Measurements from ENCODE around the gene IKZF3.
"Not testable (repeated sequence)": the region's sequence is repeated elsewhere in the genome, so short reads cannot be mapped to it uniquely, and the experiment has no call there.

The IKZF3 gene

DNA sequence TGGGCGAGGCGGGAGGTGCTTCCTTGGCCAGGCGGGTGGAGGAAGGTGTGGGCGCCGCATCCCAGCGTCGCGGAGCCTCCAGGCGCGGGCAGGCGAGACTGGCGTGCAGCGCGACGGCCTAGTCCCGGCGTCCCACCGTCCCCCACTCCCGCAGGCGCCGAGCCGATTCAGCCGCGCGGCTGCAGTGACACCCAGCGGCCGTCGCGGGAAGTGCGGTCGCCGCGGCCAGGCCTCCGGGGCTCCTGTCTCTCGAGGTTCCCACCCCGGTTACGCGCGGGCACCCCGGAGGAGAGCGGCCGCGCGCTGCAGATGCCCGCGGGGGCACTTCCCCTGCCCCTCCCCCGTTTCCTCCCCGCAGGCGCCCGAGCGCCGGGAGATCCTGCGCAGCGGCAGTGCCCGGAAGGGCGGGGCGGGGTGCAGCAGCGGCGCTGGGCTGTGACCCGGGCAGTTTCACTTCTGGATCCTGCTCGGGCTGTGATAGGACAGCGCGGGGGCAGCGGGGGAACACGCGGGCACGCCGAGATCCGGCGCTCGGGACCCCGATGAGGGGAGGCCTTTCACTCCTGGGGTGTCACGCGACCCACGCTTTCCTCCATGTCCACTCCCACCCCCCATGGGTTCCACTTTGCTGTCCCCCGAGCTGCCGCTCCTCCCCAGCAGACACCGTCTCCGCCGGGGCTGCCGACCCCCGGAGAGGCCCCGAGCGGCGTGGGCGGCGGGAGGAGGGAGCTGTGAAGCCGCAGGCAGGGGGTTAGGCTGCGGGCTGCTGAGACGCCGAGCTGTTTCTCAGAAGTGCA is 109.8 kb downstream of the IKZF3 start:
- peak; percentile 99 for DNase-seq

DNA sequence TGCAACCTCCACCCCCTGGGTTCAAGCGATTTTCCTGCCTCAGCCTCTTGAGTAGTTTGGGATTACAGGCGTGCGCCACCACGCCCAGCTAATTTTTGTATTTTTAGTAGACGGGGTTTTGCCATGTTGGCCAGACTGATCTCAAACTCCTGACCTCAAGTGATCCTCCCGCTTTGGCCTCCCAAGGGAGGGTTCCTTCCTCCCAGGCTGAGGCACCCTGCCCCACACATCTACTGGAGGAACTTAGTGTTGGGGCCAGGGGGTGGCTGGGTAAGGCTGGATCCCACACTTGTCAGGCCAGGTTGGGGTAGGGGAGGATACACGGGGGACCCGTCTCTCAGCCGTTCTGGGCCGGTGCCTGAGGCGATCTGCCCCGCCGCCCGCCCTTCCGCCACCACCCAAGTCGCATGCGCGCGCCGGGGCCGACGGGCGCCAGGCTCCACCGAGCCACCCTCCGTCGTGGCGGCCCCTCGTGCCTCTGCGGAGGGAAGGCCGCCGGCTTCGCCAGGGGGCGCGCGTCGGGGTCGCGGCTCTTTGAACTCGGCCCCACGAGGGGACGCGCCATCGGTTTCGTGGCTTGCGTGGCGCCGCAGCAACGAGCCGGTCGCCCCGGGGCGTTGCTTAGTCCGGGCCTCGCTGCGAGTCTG is 110.5 kb downstream of the IKZF3 start:
- peak; percentile 81 for DNase-seq

DNA sequence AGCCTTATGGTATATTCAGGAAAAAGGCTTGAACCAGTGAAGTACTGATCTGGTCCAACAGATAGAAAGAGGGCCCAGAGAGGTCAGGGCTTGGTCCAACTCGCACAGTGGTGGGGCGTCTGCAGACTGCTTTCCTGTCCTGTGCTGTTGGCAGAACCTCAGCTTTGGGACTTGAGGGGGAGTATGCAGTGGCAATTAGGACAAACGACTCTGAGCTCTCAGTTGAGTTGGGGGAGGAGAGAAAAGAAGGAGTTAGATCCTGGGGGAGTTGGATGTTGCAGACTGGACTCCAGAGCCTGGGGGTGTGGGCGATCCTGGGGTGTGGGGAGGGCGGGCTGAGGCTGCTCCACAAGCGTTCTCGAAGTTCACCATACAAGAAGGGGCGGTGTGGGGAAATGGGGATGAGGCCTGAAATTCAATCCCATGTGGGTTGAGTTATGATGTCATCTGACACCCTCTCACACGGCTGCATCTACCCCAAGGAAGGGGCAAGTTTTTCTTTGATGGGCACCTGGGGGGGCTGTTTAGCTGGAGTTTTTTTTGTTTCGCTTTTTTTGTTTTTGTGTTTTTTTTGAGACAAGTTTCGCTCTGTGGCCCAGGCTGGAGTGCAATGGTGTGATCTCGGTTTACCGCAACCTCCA is 111.8 kb downstream of the IKZF3 start:
- DNase-seq, result no peak

DNA sequence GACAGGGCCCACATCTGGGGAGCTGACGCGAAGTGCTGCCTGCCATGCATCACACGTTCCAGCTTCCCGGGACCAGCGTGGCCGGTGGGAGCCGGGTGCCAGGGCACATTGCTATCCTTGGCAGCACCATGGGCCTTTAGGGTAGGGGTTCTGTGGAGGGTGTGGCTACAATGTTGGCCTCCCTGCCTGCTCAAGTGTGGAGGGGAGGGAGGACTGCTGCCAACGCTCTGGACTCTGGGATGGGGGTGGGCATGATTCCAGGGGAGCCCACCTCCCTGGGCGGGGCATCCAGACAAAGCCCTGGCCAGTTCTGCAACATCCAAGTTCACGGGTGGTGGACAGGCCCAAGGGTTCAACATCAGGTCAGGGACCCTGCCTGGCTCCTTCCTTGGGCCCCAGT is 112.5 kb downstream of the IKZF3 start:
- peak; percentile 10 for DNase-seq

DNA sequence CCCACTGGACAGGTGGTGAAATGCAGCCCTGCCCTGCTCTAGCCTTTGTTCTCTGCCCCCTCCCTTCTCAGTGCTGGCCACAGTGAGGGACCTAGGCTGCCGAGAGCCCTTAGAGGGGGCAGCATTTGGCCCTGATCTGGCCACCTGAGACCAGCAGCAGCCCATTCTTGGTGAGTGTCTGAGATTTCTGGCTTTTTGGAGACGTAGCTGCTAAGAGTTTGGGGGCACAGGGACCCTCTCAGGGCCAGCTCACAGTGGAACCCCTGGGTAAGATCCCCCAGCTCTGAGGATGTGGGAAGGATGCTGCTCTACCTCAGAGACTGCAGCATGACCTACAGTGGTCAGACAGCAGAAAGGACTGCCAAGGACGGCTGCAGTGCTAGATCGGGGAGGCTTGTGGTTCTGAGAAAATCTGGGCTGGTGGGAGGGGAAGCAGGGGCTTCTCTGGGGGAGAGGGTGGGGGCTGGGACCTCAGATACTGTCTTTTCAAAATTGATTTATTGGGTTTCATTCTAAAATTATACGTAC is 113.0 kb downstream of the IKZF3 start:
- peak; percentile 10 for DNase-seq

DNA sequence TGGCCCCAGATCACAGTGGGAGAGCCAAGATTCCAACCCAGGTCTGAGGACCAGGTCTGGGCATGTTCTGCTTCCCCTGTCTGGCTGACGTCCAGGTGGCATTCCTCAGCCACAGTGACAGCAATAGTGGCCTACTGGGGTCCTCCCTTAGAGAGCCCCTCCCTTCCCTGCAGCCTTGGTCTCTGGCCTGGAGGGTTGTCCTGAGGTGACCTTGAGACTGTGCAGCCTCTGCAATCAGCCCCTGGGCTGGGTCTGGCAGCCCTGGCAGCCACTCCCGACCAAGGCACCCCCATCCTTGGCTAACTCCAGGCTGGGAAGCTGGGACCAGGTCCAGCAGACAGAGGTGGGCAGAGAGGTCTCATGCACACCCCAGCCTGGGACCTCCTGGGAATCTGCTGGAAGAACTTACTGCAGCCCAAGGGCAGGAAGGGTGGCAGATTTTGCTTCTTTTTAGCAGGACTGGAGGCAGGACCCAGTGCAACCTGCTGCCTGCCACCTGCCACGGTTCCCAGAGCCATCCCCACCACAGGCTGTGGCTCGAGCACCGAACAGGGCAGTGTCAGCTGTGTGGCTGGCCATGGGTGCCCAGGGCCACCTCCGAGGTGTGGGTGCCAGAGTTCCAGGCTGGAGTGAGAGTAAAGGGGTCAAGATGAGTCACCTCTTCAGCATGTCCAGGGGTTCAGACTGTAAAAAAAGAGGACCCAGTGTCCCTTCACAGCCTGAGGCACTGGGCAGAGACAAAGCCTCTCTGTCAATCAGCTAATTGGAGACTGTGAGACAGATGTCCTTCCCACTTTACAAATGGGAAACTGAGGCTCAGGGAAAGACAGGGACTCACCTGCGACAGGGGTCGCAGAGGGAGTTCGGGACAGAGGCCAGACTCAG is 113.7 kb downstream of the IKZF3 start:
- no peak for DNase-seq

DNA sequence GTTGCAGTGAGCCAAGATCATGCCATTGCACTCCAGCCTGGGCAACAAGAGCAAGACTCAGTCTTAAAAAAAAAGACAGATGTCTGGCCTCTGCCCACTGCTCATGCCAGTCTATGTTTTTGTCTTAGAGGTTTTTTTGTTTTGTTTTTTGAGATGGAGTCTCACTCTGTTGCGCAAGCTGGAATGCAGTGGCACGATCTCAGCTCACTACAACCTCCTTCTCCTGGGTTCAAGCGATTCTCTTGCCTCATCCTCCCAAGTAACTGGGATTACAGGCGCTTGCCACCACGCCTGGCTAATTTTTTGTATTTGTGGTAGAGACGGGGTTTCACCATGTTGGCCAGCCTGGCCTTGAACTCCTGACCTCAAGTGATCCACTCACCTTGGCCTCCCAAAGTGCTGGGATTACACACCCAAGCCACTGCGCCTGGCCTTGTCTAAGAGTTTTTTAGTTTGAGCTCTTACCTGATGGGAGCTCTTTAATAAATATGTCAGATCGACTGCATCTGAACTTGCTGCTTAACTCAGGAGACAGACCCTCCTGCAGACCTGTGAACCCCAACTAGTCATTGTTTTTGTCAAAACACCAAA is 115.6 kb downstream of the IKZF3 start:
- not testable (repeated sequence) for DNase-seq

DNA sequence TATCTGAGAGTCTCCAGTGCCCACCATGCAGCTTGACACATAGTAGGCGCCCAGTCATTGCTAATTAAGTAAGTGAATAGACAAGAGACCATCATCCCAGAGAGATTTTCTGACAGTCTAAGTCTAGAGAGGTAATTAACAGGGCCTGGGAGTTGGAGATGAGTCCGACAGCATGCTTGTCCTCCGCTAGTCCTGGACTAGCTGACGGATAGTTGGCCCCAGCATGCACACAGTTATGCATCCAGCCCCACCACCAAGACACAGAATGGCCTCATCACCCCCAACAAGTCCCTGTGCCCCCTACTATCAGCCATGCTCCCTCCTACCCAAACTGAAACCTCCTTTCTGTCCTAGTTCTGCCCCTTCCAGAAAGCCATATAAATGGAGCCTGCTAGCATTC is 116.4 kb downstream of the IKZF3 start:
- DNase-seq, result no peak

DNA sequence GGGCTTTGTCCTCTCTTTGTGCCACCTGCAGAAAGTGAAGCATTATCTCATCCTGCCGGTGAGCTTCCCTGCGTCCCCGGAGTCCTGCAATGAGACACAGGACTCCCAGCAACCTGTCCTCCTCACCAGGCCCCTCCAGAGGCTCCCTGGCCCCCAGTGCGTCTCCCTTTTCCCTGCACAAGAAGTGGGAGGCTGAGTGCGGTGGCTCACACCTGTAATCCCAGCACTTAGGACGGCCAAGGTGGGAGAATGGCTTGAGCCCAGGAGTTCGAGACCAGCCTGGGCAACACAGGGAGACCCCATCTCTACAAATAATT is 118.0 kb downstream of the IKZF3 start:
- no peak for DNase-seq

DNA sequence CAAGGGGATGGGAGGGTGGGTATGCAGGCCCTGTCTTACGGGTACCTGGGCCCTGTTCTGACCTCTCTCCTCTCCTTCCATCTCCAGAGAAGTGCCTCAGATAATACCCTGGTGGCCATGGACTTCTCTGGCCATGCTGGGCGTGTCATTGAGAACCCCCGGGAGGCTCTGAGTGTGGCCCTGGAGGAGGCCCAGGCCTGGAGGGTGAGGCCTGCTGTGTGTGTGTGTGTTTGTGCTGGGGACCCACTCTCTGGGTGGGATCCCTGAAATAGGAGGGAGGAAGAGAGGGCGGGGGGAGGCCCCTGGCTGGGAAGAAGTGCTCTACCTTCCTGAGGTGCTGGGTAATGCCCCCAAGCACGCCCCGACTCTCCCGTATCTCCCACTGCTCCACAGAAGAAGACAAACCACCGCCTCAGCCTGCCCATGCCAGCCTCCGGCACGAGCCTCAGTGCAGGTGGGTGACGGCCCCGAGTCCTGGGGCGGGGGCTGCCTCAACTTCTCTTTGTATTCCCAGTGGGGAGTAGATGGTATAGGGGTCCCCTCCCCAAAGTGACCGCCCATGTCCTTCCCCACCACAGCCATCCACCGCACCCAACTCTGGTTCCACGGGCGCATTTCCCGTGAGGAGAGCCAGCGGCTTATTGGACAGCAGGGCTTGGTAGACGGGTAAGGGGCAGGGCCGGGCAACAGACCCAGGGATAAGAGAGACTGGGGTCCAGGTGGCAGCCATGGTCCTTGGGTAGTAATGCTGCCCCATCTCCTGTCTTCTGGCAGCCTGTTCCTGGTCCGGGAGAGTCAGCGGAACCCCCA is 118.6 kb downstream of the IKZF3 start:
- no peak for DNase-seq

DNA sequence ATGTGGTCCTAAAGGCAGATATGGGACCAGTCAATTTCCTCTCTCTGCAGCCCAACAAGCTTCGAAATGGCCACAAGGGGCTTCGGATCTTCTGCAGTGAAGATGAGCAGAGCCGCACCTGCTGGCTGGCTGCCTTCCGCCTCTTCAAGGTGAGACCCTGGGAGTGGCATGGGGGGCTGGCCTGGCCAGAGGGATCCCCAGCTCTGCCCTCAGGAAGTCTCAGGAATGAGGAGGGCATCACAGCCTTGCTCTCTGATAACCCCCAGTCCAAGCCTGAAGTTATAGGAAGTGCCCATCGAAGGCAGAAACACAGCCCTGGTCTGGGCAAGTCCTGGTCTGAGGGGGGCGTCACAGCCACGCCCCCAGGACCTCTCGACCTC is 119.3 kb downstream of the IKZF3 start:
- DNase-seq, result no peak

DNA sequence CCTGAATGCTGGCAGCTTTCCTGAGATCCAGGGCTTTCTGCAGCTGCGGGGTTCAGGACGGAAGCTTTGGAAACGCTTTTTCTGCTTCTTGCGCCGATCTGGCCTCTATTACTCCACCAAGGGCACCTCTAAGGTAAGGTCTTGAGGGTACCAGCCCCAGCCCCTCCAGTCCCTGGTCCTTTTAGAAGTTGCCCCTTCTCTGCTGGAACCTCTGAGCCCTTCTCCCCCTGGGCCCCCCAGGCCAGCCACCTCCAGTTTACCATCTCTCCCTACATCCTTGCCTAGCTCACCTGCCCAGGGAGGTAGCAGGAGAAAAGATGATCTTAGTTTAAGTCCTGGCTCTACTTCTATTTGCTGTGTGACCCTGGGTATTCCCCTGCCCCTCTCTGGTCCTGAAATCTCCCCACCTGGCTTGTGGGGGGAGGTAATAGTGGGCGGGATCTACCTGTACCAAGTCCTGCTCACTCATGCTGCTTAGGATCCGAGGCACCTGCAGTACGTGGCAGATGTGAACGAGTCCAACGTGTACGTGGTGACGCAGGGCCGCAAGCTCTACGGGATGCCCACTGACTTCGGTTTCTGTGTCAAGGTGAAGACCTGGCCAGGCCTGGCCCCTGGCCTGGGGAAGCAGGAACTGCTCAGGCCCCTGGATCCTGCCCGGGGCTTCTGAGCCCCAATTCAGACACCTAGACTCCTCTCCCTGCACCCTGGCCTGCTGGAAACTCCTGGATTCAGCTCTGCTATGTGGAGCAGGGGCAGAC is 119.9 kb downstream of the IKZF3 start:
- no peak for DNase-seq

DNA sequence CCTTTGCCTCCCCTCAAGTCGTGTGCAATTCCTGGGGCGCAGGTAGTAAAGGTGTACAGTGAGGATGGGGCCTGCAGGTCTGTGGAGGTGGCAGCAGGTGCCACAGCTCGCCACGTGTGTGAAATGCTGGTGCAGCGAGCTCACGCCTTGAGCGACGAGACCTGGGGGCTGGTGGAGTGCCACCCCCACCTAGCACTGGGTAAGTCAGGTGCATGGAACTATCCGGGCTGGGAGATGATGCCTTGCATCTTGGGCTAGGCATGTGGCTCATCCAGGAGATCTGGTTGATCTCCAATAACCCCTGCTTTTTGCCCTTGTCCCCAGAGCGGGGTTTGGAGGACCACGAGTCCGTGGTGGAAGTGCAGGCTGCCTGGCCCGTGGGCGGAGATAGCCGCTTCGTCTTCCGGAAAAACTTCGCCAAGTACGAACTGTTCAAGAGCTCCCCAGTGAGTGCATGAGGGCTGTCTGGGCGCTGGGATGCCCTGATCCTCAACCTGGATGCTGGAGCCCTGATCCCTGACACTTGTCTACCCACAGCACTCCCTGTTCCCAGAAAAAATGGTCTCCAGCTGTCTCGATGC is 121.2 kb downstream of the IKZF3 start:
- DNase-seq, result peak; percentile 14

DNA sequence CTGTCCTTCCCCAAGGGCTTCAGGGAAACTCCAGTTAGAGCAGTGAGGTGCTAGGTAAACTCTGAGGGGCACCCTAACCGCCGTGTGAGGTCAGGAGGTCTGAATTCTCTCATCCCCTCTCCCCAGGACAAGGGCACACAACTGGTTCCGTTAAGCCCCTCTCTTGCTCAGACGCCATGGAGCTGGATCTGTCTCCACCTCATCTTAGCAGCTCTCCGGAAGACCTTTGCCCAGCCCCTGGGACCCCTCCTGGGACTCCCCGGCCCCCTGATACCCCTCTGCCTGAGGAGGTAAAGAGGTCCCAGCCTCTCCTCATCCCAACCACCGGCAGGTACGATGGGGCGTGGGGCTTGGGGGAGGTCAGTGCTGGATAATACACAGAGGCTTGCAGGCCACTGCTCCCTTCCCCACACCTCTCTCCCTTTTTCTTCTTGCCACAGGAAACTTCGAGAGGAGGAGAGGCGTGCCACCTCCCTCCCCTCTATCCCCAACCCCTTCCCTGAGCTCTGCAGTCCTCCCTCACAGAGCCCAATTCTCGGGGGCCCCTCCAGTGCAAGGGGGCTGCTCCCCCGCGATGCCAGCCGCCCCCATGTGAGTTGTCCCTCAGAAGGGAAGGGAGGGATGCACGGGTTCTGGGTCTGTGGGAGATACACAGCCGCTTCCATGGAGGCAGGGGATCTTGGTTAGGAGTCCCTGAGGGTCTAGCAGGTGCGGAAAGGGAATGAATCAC is 121.8 kb downstream of the IKZF3 start:
- no peak for DNase-seq

DNA sequence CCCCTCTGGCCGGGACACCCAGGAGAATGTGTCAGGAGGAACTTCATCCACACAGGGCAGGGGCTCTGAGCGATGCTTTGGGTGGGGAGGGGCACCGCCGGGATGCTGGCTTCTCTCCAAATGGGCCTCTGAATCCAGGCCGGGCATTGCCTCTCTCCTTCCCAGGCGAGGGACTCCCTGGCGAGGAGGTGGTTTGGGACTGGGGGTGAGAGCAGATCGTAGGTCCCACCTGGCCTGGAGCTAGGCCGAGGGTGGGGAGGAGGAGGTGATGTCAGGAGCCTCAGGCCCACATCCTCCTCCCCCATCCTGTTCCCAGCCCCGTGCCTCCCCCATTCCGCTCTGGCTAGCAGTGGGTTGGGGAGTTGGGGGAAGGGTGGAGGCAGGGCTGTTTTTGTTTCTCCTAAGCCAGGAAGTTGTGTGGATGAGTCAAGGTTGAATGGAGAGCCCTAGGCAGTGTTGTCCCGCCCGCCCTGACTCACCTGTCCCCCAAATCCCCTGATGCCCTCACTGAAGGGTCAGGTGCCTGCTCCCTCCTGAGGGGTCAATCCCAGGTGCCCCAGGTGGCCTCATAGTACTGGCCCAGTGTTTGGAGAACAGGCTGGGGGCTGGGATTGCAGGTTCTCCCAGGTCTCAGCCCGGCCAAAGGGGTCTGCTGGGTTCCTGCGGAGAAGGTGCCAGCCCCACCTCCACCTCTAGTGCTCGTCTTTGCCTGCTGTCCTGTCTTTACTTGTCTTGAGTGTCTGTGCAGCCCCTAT is 123.6 kb downstream of the IKZF3 start:
- DNase-seq, result no peak

DNA sequence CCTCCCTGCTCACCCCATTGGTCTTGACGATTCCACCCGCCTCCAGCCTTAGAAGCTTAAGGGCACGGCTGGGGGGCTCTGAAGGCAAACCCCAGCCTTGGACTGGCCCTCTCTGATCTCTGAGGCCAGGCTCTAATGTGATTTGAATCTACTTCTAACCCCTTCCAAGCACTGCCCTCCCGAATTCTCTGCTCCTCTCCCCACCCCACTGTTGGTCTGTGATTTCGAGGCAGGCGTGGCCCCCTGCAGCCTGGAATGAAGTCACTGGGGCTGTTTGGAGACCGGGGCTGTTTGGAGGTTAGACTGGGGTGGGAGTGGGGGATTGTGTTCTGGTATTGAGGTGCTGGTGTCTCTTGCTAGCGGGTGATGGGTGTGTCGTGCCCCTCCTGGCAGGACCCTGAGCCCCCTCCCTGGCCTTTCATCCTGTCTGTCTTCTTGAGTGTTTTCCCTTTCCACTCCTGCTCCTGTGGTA is 124.2 kb downstream of the IKZF3 start:
- no peak for DNase-seq

DNA sequence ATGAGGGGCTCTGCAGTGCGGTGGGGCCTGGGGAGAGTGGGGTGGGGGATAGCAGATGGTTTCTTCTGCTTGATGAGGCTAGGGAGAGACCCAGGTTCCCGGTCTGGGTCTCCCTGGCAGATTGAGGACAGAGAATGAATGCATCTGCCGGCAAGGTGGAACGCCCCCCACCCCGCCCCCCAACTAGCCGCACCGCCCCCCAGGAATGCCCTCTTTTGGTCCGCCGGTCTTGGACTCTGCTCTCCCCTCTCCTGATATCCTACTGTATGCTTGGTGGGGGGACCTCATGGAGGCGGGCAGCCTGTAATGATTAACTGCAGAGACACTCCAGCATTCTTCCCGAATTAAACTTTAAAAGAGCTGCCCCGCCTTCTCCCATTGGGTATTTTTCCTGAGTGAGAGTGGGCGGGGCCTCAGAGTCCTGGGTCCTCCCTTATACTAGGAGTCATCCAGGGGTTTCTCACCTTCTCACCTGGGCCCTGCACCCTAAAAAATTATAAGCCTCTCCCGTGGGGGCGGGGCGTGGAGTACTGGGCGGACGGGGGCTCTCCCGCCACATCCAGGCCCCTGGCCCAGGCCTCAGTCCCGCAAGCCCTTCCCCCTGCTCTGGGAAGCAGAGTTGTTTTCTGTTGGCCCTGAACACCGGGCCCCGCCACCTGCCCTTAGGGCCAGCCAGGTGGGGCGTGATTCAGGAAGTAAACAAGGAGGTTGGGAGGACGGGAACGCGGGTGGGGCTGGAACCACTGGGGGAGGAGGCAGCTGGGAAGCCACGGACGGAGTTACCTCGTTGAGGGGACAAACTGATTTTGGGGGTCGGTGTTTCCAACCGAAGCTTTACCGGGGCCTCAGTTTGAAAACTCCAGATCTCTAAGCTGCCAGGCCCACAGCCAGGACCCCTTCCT is 124.9 kb downstream of the IKZF3 start:
- no peak for DNase-seq

DNA sequence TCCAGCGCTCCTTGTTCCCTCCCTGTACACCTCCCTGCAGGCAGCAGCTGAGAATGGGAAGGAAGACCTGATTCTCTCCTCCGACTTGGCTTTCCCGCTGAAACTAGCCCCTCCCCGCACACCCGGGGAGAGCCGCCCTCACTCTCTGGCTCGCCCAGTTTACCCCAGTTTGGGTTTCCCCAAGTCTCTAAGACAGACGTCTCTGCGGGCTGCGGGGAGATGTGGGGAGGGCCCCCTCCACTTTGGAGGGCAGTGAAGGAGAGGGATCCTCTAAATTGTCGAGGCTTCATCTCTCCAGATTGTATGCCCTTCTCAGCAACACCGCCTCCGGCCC is 125.6 kb downstream of the IKZF3 start:
- DNase-seq, result peak; percentile 51

All from CD4-positive, alpha-beta T cell treated with Interleukin-15 for 1 hour (primary cell).